ENCODE data around the gene SOSTDC1. TPM values are rescaled to one million over a fixed set of nuclear protein-coding genes. Genes with fewer than 3 reads are reported as not detected.

SOSTDC1 gene
- total RNA-seq, 1 experiment from 2014 or later = 0.12 TPM

GRCh38 chr7:16419859-16420258 lies 45.7 kb downstream of the SOSTDC1 start:
- no peak for DNase-seq (ENCODE audit: low read depth)

DNA sequence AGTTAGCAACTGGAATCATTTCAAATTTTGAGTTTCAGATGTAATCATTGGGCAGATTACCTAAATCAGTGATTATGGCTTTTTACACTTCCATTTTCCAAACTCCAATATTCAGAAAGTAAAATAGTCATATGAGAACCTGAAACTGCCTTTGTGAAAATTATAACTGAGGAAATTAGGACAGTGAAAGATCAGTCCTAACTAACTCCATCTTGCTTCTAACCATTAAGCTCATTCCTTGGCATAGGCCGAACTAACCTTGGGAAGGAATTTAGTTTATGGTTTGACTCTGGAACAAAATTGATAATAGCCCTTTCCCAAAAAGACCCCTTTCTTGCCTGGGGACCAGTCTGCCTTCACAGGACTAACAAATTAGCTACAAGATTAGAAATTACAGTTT lies 46.4 kb downstream of the SOSTDC1 start:
- DNase-seq (ENCODE audit: low read depth) = no peak

GRCh38 chr7:16417906-16418305 lies 47.6 kb downstream of the SOSTDC1 start:
- DNase-seq (ENCODE audit: low read depth) = no peak

- DNase-seq (ENCODE audit: low read depth) = peak; percentile 85
These were observed 49.0 kb downstream of the SOSTDC1 start for GRCh38 chr7:16416289-16417282.

GRCh38 chr7:16412274-16413254 lies 53.0 kb downstream of the SOSTDC1 start:
- DNase-seq (ENCODE audit: low read depth) = no peak

Other genes with a start within 250 kb of the SOSTDC1 start
- 2.8 and 3.4 TPM in 2 replicates for gene CRPPA, start 44.2 kb downstream of the SOSTDC1 start, total RNA-seq (2014; rRNA removed; shearing (Covaris generic))
- not detected in 2 replicates for gene LRRC72, start 61.1 kb upstream of the SOSTDC1 start, total RNA-seq (2014; rRNA removed; shearing (Covaris generic))
- 34.0 and 43.1 TPM in 2 replicates for gene ANKMY2, start 180.0 kb upstream of the SOSTDC1 start, total RNA-seq (2014; rRNA removed; shearing (Covaris generic))
- gene BZW2, start 180.4 kb upstream of the SOSTDC1 start, total RNA-seq (2014; rRNA removed; shearing (Covaris generic)) = 194 and 220 TPM in 2 replicates

All from RPMI7951 (cell line).